B cell (primary cell): Measurements from ENCODE around the gene MLKL. TPM values are rescaled to one million over a fixed set of nuclear protein-coding genes. Genes with fewer than 3 reads are reported as not detected.

Source experiments
- ATAC-seq: fragments of 200-7000 bp; cut with Tn5 transposase; one replicate; pipeline ENCODE4 v1.10.0; 2021; ENCODE audit warnings: low read depth, mild to moderate bottlenecking, moderate number of reproducible peaks, moderate library complexity
- CTCF ChIA-PET: fragments of 350-600 bp; sonication (Branson Sonifier 250); formaldehyde crosslinking; loops from one replicate; lab custom pipeline; 2021; ENCODE audit warnings: antibody characterized with exemption, inconsistent platforms; lab: Charles Lee
- POLR2A ChIA-PET: fragments of 350-600 bp; sonication (Branson Sonifier 250); formaldehyde crosslinking; loops from one replicate; lab custom pipeline; 2021; ENCODE audit warnings: antibody characterized with exemption; lab: Charles Lee
- DNase-seq: peaks from one replicate; pipeline ENCODE4 v3.0.0; 2013
- H2AFZ ChIP-seq: 2 replicates; pipeline ENCODE4 v1.6.1; 2012; ENCODE audit warnings: mild to moderate bottlenecking, low read depth, low read length; ENCODE audit not compliant: insufficient read depth, poor library complexity, severe bottlenecking
- H3K27ac ChIP-seq, 2 donors: 1 replicate in 1 of 2; 2 replicates in 1 of 2; pipeline ENCODE4 v1.5.1; 2012 to 2013; ENCODE audit warnings: low read length in 2 of 2, mild to moderate bottlenecking in 2 of 2, moderate library complexity in 1 of 2
- H3K27me3 ChIP-seq, 4 experiments: fragments of 200-600 bp in 1 of 4; sonication (generic) in 1 of 4; replicated peaks in 1 of 4; 1 replicate in 2 of 4; 2 replicates in 2 of 4; pipeline versions ENCODE4 v1.6.1 to v1.7.0; 2013 to 2016; ENCODE audit warnings: low read length in 3 of 4, mild to moderate bottlenecking in 2 of 4, mixed read lengths in 1 of 4, moderate library complexity in 1 of 4; ENCODE audit not compliant: insufficient read depth in 4 of 4, control insufficient read depth in 3 of 4; ENCODE audit errors: control extremely low read depth in 1 of 4
- H3K36me3 ChIP-seq, 2 experiments: replicated peaks in 1 of 2; 1 replicate in 1 of 2; 2 replicates in 1 of 2; pipeline versions ENCODE4 v1.6.1 to v1.7.1; 2013; ENCODE audit warnings: low read length in 1 of 2; ENCODE audit not compliant: insufficient read depth in 2 of 2, control insufficient read depth in 1 of 2; ENCODE audit errors: control extremely low read depth in 1 of 2, extremely low read depth in 1 of 2
- H3K4me1 ChIP-seq, 2 donors: fragments of 200-600 bp in 1 of 2; sonication (generic) in 1 of 2; 1 replicate in 1 of 2; 2 replicates in 1 of 2; pipeline versions ENCODE4 v1.5.1 to v1.6.1; 2013 to 2017; ENCODE audit warnings: low read length in 2 of 2; ENCODE audit not compliant: control insufficient read depth in 2 of 2, insufficient read depth in 2 of 2
- H3K4me2 ChIP-seq: replicated peaks from 2 replicates; pipeline ENCODE3; 2012; ENCODE audit warnings: mild to moderate bottlenecking, low read depth, low read length; ENCODE audit not compliant: poor library complexity, severe bottlenecking
- H3K4me3 ChIP-seq, 5 experiments: fragments of 200-600 bp in 1 of 5; sonication (generic) in 1 of 5; 1 replicate in 3 of 5; 2 replicates in 2 of 5; pipeline versions ENCODE4 v1.5.1 to v1.7.0; 2011 to 2016; ENCODE audit warnings: low read length in 4 of 5, mild to moderate bottlenecking in 4 of 5, low read depth in 2 of 5, control low read depth in 1 of 5, moderate library complexity in 1 of 5; ENCODE audit not compliant: insufficient read depth in 1 of 5; ENCODE audit errors: control extremely low read depth in 1 of 5, extremely low read depth in 1 of 5
- H3K79me2 ChIP-seq: fragments of 200-600 bp; sonication (generic); one replicate; pipeline ENCODE4 v1.6.0; 2016; ENCODE audit warnings: low read length; ENCODE audit not compliant: control insufficient read depth, insufficient read depth
- H3K9ac ChIP-seq: fragments of 200-600 bp; sonication (generic); 2 replicates; pipeline ENCODE4 v1.6.1; 2017; ENCODE audit warnings: mild to moderate bottlenecking, low read length, moderate library complexity
- H3K9me3 ChIP-seq, 3 donors: one replicate each; pipeline versions ENCODE4 v1.6.1 to v1.7.1; 2013; ENCODE audit warnings: low read length in 2 of 3; ENCODE audit not compliant: control insufficient read depth in 2 of 3, insufficient read depth in 1 of 3; ENCODE audit errors: control extremely low read depth in 1 of 3
- H4K20me1 ChIP-seq: 2 replicates; pipeline ENCODE4 v1.6.0; 2012; ENCODE audit warnings: mild to moderate bottlenecking, low read length; ENCODE audit not compliant: insufficient read depth, control insufficient read depth, poor library complexity, severe bottlenecking
- H3K27ac Mint-ChIP-seq: one replicate; pipeline ENCODE4 v1.8.0; 2021; ENCODE audit warnings: mixed read lengths
- H3K27me3 Mint-ChIP-seq: one replicate; pipeline ENCODE4 v1.8.0; 2021; ENCODE audit warnings: mixed read lengths
- H3K4me1 Mint-ChIP-seq: one replicate; pipeline ENCODE4 v1.8.0; 2021; ENCODE audit warnings: mixed read lengths
- H3K4me3 Mint-ChIP-seq: one replicate; pipeline ENCODE4 v1.8.0; 2021; ENCODE audit warnings: mixed read lengths
- H3K9me3 Mint-ChIP-seq: one replicate; pipeline ENCODE4 v1.8.0; 2022; ENCODE audit warnings: mixed read lengths; ENCODE audit not compliant: insufficient read depth
- CTCF ChIP-seq: fragments of 200-600 bp; IDR thresholded peaks from one replicate; pipeline ENCODE4 v1.8.0; 2022; ENCODE audit warnings: antibody characterized with exemption, mild to moderate bottlenecking
- EZH2 ChIP-seq: IDR thresholded peaks from 2 replicates; pipeline ENCODE4 v1.6.1; 2012; ENCODE audit warnings: borderline replicate concordance, low read depth, mild to moderate bottlenecking, moderate library complexity, low read length; ENCODE audit not compliant: insufficient read depth, poor library complexity, severe bottlenecking
- WGBS: methylation state at CpG from one replicate; pipeline ENCODE4 v1.1.5; 2013; ENCODE audit warnings: missing lambda C conversion rate; ENCODE audit not compliant: insufficient coverage; 5-methylcytosine and 5-hydroxymethylcytosine counted together
- intact Hi-C: fragments of 100-400 bp; cut with micrococcal nuclease; formaldehyde crosslinking; loops from one replicate; pipeline ENCODE4 v1.10.0; 2022
- polyA plus RNA-seq: library from polyadenylated mRNA; depleted of rRNA; stranded (reverse); fragments of >200 nt; gene quantifications from 2 replicates; pipeline ENCODE4 v1.2.3, GENCODE V29; 2012
- total RNA-seq, 2 donors: library from RNA; stranded (reverse); fragments of 120-200 nt in 1 of 2; gene quantifications; 1 replicate in 1 of 2; 2 replicates in 1 of 2; pipeline versions ENCODE4 v1.2.3 to v1.2.4, GENCODE V29; 2013 to 2022

MLKL gene
- total and polyA plus RNA-seq, 2 donors (not counting 1 experiment from before 2014, with no cell fraction given): 13.4 to 19.7 TPM

- DNase-seq (peak; percentile 81), ATAC-seq (peak; percentile 85)
- Histone ChIP-seq H4K20me1 (no peaks in the 10 kb centered on the region), H3K4me3 (peak overlapping the region in 4 of 5 experiments; percentile 26 to 60 (median 42)), H3K4me1 (peaks cover 23 to 29% of the 10 kb centered on the region in 2 donors), H3K4me2 (peak overlapping the region; percentile 82), H3K9me3 (no peaks in the 10 kb centered on the region), H3K36me3 (peaks cover 0 to 17% of the 10 kb centered on the region in 2 experiments), H3K27me3 (no peaks in the 10 kb centered on the region), H3K79me2 (peaks cover 28% of the 10 kb centered on the region), H3K27ac (peak overlapping the region; percentile 34 to 44), H3K9ac (peak overlapping the region; percentile 55), H2AFZ (peak overlapping the region; percentile 68)
- POLR2A ChIA-PET: interaction anchor here (1.0 to 1.5 kb wide), 2 partner anchors 14 to 28 kb away, joined by 3 to 4 read pairs; no protein-coding TSS in a partner anchor
- WGBS: 67% methylated on average over 9 of the region's 19 CpGs
- CTCF ChIA-PET: interaction anchor here (0.6 to 1.5 kb wide), 7 partner anchors 12 to 169 kb away, joined by 3 to 5 read pairs (median 4); partner anchors contain the start of gene RFWD3
- intact Hi-C loops: loop anchor here (1.0 kb wide), 1 partner anchor 28 kb away; no protein-coding TSS in a partner anchor
- Mint-ChIP-seq H3K4me1 (peaks cover 37% of the 10 kb centered on the region), H3K9me3 (no peaks in the 10 kb centered on the region), H3K4me3 (peak overlapping the region; percentile 89), H3K27ac (peak overlapping the region; percentile 72), H3K27me3 (no peaks in the 10 kb centered on the region)
- TF ChIP-seq EZH2 (no peak), CTCF (no peak)
Measured at GRCh38 chr16:74695450-74696422, 4.9 kb downstream of the MLKL start.
